GM12874 (cell line): ENCODE data around the gene ANXA3.

Experiments
- CTCF ChIP-seq: IDR thresholded peaks from 2 replicates; pipeline ENCODE4 v1.5.1; 2011; ENCODE audit warnings: low read depth, mild to moderate bottlenecking, control low read depth, low read length, moderate library complexity; ENCODE audit not compliant: insufficient read depth

Gene ANXA3

GRCh38 chr4:78551420-78552351 is at the start of gene ANXA3:
Gene ANXA3, plus strand, starts transcription at chr4:78551770. Its CDS starts 2,704 bp downstream, at chr4:78554474.
- TF ChIP-seq CTCF: no peak

GRCh38 chr4:78509043-78509442 is 42.5 kb upstream of the ANXA3 start:
- no peak for TF ChIP-seq CTCF

GRCh38 chr4:78510108-78510507 is 41.5 kb upstream of the ANXA3 start:
- no peak for TF ChIP-seq CTCF

- no peak for TF ChIP-seq CTCF
These were observed 40.9 kb upstream of the ANXA3 start for GRCh38 chr4:78510681-78511080.

- TF ChIP-seq CTCF: no peak
These were observed 39.1 kb upstream of the ANXA3 start for GRCh38 chr4:78512357-78512920.

- no peak for TF ChIP-seq CTCF
These were observed 38.1 kb upstream of the ANXA3 start for GRCh38 chr4:78513411-78513975.

- TF ChIP-seq CTCF: no peak
These were observed 34.4 kb upstream of the ANXA3 start for GRCh38 chr4:78517050-78517652.
